Measurements from ENCODE around the gene RAET1E.
"Not testable (repeated sequence)": the region's sequence is repeated elsewhere in the genome, so short reads cannot be mapped to it uniquely, and the experiment has no call there.

Gene RAET1E

GRCh38 chr6:149897855-149898744 is at the start of gene RAET1E:
Gene RAET1E (minus strand): TSS chr6:149898113. CDS start chr6:149890901, 7,212 bp downstream.
- H3K9me3 ChIP-seq (ENCODE audit: severe bottlenecking), result no peaks in the 10 kb centered on the region
- H3K4me3 ChIP-seq (ENCODE audit: low read depth, low read length), result no peak within 1 kb of the TSS
- H3K27ac ChIP-seq, result no peak within 1 kb of the TSS
- H3K27me3 ChIP-seq (ENCODE audit: insufficient read depth, low read depth, severe bottlenecking), result no peaks in the 10 kb centered on the region
- peak; percentile 20; the same call in 1 of the 2 replicates for TF ChIP-seq CTCF (IDR thresholded peaks at IDR 0.05; ENCODE audit: low read depth, low read length)
- H3K36me3 ChIP-seq, result no peaks in the 10 kb centered on the region
- DNase-seq, result no peak

- not testable (repeated sequence) for H3K36me3 ChIP-seq; H3K4me3 ChIP-seq (ENCODE audit: low read depth, low read length); H3K27ac ChIP-seq; H3K27me3 ChIP-seq (ENCODE audit: insufficient read depth, low read depth, severe bottlenecking); DNase-seq; H3K9me3 ChIP-seq (ENCODE audit: severe bottlenecking)
These were observed 49.6 kb upstream of the RAET1E start for GRCh38 chr6:149947533-149947932.

- not testable (repeated sequence) for DNase-seq; H3K36me3 ChIP-seq; H3K27me3 ChIP-seq (ENCODE audit: insufficient read depth, low read depth, severe bottlenecking); H3K4me3 ChIP-seq (ENCODE audit: low read depth, low read length); H3K9me3 ChIP-seq (ENCODE audit: severe bottlenecking); H3K27ac ChIP-seq
These were observed 48.7 kb upstream of the RAET1E start for GRCh38 chr6:149946631-149947030.

GRCh38 chr6:149945276-149945675 is 47.4 kb upstream of the RAET1E start:
- not testable (repeated sequence) for DNase-seq; H3K9me3 ChIP-seq (ENCODE audit: severe bottlenecking); H3K4me3 ChIP-seq (ENCODE audit: low read depth, low read length); H3K27ac ChIP-seq; H3K36me3 ChIP-seq
- peaks cover 14% of the 10 kb centered on the region for H3K27me3 ChIP-seq (ENCODE audit: insufficient read depth, low read depth, severe bottlenecking)

- not testable (repeated sequence) for DNase-seq; H3K36me3 ChIP-seq; H3K4me3 ChIP-seq (ENCODE audit: low read depth, low read length); H3K9me3 ChIP-seq (ENCODE audit: severe bottlenecking); H3K27ac ChIP-seq
- H3K27me3 ChIP-seq (ENCODE audit: insufficient read depth, low read depth, severe bottlenecking), result peaks cover 32% of the 10 kb centered on the region
These were observed 45.4 kb upstream of the RAET1E start for GRCh38 chr6:149943321-149943720.

GRCh38 chr6:149942461-149942829 is 44.5 kb upstream of the RAET1E start:
- peak; percentile 19; the same call in 1 of the 2 replicates for TF ChIP-seq CTCF (IDR thresholded peaks at IDR 0.05; ENCODE audit: low read depth, low read length)
- H3K27me3 ChIP-seq (ENCODE audit: insufficient read depth, low read depth, severe bottlenecking), result peaks cover 37% of the 10 kb centered on the region

GRCh38 chr6:149941583-149942460 is 43.9 kb upstream of the RAET1E start, which contains the start of gene ULBP2:
Gene ULBP2 (plus strand): TSS chr6:149942014. CDS start chr6:149942073, 59 bp downstream.
- Histone ChIP-seq H3K27me3 (ENCODE audit: insufficient read depth, low read depth, severe bottlenecking) (peaks cover 44% of the 10 kb centered on the region), H3K4me3 (ENCODE audit: low read depth, low read length) (peak within 1 kb of the TSS; percentile 46), H3K27ac (no peak within 1 kb of the TSS)

More at GRCh38 chr6:149942461-149942829, 44.5 kb upstream of the RAET1E start:
- Histone ChIP-seq H3K4me3 (ENCODE audit: low read depth, low read length) (peak overlapping the region; percentile 46), H3K9me3 (ENCODE audit: severe bottlenecking) (no peaks in the 10 kb centered on the region), H3K36me3 (no peaks in the 10 kb centered on the region), H3K27ac (no peak overlapping the region)
- no peak for DNase-seq

More at GRCh38 chr6:149941583-149942460, 43.9 kb upstream of the RAET1E start, which contains the start of gene ULBP2:
- TF ChIP-seq CTCF (IDR thresholded peaks at IDR 0.05; ENCODE audit: low read depth, low read length), result no peak
- Histone ChIP-seq H3K9me3 (ENCODE audit: severe bottlenecking) (no peaks in the 10 kb centered on the region), H3K36me3 (no peaks in the 10 kb centered on the region)
- DNase-seq, result peak; percentile 87

Measured in WERI-Rb-1 (cell line).